Thoracic aorta (tissue), 2 donors: ENCODE data around the gene MAML2. TPM values are rescaled to one million over a fixed set of nuclear protein-coding genes. Genes with fewer than 3 reads are reported as not detected.

Experiments used
- ATAC-seq: fragments of 150-250 bp; one replicate; pipeline ENCODE4 v1.8.0; 2017; ENCODE audit warnings: low read depth; ENCODE audit not compliant: insufficient number of reproducible peaks, low FRiP score
- DNase-seq: peaks from one replicate; pipeline ENCODE4 v3.0.0-alpha.2; 2020; ENCODE audit warnings: low spot score
- H3K27ac ChIP-seq, 2 donors: fragments of 200-600 bp; sonication (generic); 1 replicate in 1 of 2; 2 replicates in 1 of 2; pipeline ENCODE4 v1.5.1; 2016; ENCODE audit warnings: mild to moderate bottlenecking in 2 of 2, moderate library complexity in 2 of 2
- H3K27me3 ChIP-seq: fragments of 200-600 bp; sonication (generic); replicated peaks from 2 replicates; pipeline ENCODE4 v1.6.0; 2016; ENCODE audit warnings: mild to moderate bottlenecking; ENCODE audit not compliant: insufficient read depth
- H3K36me3 ChIP-seq: fragments of 200-600 bp; sonication (generic); one replicate; pipeline ENCODE4 v1.5.1; 2016
- H3K4me1 ChIP-seq, 2 donors: fragments of 200-600 bp; sonication (generic); 1 replicate in 1 of 2; 2 replicates in 1 of 2; pipeline versions ENCODE4 v1.5.1 to v1.6.0; 2016; ENCODE audit warnings: low read depth in 2 of 2, mild to moderate bottlenecking in 1 of 2; ENCODE audit not compliant: control insufficient read depth in 1 of 2
- H3K4me3 ChIP-seq: fragments of 200-600 bp; sonication (generic); 2 replicates; pipeline ENCODE4 v1.5.1; 2016; ENCODE audit warnings: mild to moderate bottlenecking
- H3K9me3 ChIP-seq: fragments of 200-600 bp; sonication (generic); 2 replicates; pipeline ENCODE4 v1.5.1; 2016
- total RNA-seq, 2 donors: library from RNA; depleted of rRNA; stranded (reverse); fragments of >200 nt; gene quantifications; one replicate each; pipeline versions ENCODE4 v1.1.0 to v1.2.3, GENCODE V29; 2016
- TF ChIP-seq, protein P1 (sequence below): fragments of 200-600 bp; sonication (generic); IDR thresholded peaks from one replicate; pipeline ENCODE4 v1.5.1; 2019; ENCODE audit warnings: antibody characterized with exemption

Gene MAML2
- total RNA-seq, 2 donors from 2014 or later = 23.4 to 29.6 TPM

- H3K27ac ChIP-seq = peak overlapping the region in 1 of 2 donors; percentile 26
- H3K4me3 ChIP-seq = no peak overlapping the region
- no peak for DNase-seq
These were observed 239.3 kb downstream of the MAML2 start for GRCh38 chr11:96103721-96104120.

DNA sequence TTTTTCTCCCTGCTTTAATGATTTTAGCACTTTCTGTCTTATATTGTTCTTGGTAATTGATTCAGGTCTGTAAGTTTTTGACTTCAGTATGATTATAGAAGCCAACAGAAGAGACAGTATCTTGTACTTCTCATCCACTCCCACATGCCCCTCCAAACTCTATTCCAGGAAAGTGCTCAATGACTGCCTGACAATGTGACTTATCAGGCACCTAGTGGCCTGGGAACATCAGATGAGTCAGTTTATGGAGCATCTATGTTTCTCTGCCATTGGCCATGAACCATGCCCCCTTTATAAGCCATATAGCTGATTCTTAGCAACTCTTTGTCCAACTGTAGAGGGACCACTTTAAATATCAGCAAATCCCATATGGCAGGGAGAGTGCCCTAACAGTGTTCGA, 239.9 kb downstream of the MAML2 start:
- TF ChIP-seq, protein P1, sequence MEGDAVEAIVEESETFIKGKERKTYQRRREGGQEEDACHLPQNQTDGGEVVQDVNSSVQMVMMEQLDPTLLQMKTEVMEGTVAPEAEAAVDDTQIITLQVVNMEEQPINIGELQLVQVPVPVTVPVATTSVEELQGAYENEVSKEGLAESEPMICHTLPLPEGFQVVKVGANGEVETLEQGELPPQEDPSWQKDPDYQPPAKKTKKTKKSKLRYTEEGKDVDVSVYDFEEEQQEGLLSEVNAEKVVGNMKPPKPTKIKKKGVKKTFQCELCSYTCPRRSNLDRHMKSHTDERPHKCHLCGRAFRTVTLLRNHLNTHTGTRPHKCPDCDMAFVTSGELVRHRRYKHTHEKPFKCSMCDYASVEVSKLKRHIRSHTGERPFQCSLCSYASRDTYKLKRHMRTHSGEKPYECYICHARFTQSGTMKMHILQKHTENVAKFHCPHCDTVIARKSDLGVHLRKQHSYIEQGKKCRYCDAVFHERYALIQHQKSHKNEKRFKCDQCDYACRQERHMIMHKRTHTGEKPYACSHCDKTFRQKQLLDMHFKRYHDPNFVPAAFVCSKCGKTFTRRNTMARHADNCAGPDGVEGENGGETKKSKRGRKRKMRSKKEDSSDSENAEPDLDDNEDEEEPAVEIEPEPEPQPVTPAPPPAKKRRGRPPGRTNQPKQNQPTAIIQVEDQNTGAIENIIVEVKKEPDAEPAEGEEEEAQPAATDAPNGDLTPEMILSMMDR = no peak
- peak overlapping the region; percentile 31 for H3K4me3 ChIP-seq
- H3K27ac ChIP-seq = peak overlapping the region in 1 of 2 donors; percentile 26
- ATAC-seq = no peak
- H3K9me3 ChIP-seq = no peaks in the 10 kb centered on the region
- H3K36me3 ChIP-seq = no peaks in the 10 kb centered on the region
- no peaks in the 10 kb centered on the region for H3K27me3 ChIP-seq
- peaks cover 17 to 51% of the 10 kb centered on the region in 2 donors for H3K4me1 ChIP-seq
- no peak for DNase-seq

More at GRCh38 chr11:96103721-96104120, 239.3 kb downstream of the MAML2 start:
- Histone ChIP-seq H3K27me3 (no peaks in the 10 kb centered on the region), H3K9me3 (no peaks in the 10 kb centered on the region), H3K4me1 (peaks cover 11 to 44% of the 10 kb centered on the region in 2 donors), H3K36me3 (no peaks in the 10 kb centered on the region)
- TF ChIP-seq, protein P1 = no peak
- no peak for ATAC-seq

- TF ChIP-seq, protein P1 = no peak
- Histone ChIP-seq H3K4me3 (peak overlapping the region; percentile 31), H3K9me3 (no peaks in the 10 kb centered on the region), H3K27ac (peak overlapping the region in 1 of 2 donors; percentile 26), H3K4me1 (peaks cover 17 to 55% of the 10 kb centered on the region in 2 donors), H3K36me3 (no peaks in the 10 kb centered on the region), H3K27me3 (no peaks in the 10 kb centered on the region)
- no peak for DNase-seq
- ATAC-seq = no peak
These were observed 240.3 kb downstream of the MAML2 start for GRCh38 chr11:96102664-96103078.

DNA sequence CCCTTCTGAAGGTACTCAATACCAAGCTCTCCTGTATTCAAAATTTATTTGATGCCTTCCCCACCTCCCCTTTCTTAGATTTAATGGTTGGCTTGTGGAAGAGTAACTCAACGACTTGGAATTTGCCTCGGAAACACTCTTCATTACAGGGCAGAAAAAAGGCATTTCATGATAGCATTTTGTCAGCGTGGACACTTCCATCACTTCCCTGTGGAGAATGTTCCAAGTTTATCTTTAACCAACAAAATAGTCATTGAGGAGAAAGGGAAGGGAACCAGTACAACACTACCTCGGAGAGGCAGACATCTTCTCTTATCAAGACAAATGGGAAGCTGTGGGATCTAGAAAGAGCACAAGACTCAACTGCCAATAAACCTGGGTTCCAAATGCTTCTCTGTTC, 241.8 kb downstream of the MAML2 start:
- ATAC-seq = no peak
- H3K4me3 ChIP-seq = no peak overlapping the region
- TF ChIP-seq, protein P1 = no peak

DNA sequence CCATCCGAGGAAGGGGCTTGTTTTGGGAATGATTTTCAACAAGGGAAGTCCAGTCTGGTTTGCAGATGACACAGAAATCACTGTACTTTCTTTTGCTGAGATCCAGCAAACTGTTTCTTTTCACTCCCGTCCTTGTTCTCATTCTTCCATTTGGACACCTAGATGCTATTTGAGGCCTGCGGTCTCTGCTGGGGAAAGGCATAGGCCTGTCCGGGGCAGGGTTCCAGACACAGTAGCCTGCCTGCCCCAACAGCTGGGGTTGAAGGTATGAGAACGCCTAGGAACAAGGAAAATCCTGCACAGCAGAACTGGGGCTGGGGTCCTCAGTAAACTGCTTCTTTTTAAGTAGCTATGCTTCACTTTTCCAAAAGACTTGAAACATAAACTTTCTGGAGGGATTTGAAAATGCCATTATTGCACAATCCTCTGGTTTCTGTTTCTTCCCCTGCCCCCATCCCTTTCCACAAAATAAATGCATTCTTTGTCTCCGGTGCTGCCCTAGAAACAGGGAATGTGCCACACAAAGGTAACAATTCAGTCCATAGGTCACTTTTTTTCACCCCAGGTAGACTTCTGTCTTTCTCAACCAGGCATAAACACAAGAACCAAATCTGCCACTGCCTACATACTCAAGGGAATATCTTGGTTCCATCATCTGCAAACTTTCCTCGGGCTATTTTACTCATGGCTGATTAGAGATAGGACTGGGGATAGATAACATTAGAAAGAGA, 244.3 kb downstream of the MAML2 start:
- DNase-seq (no peak), ATAC-seq (no peak)
- Histone ChIP-seq H3K27ac (peak overlapping the region; percentile 38 to 45), H3K9me3 (no peaks in the 10 kb centered on the region), H3K4me3 (peak overlapping the region; percentile 33), H3K4me1 (peaks cover 17 to 38% of the 10 kb centered on the region in 2 donors), H3K36me3 (no peaks in the 10 kb centered on the region), H3K27me3 (no peaks in the 10 kb centered on the region)
- TF ChIP-seq, protein P1 = no peak

More for the DNA sequence above, 241.8 kb downstream of the MAML2 start:
- H3K9me3 ChIP-seq = no peaks in the 10 kb centered on the region
- peaks cover 17 to 56% of the 10 kb centered on the region in 2 donors for H3K4me1 ChIP-seq
- no peaks in the 10 kb centered on the region for H3K36me3 ChIP-seq
- no peaks in the 10 kb centered on the region for H3K27me3 ChIP-seq
- DNase-seq = no peak
- peak overlapping the region in 1 of 2 donors; percentile 1 for H3K27ac ChIP-seq
